ENCODE results near the gene TMPRSS13. TPM values are rescaled to one million over a fixed set of nuclear protein-coding genes. Genes with fewer than 3 reads are reported as not detected.

Gene TMPRSS13
- total and polyA plus RNA-seq, 4 donors: 0.45 to 1.0 (median 0.54) TPM; not detected in 1

GRCh38 chr11:117883063-117883462, 46.1 kb downstream of the TMPRSS13 start:
- Histone ChIP-seq H3K27ac (ENCODE audit: low read depth in 1 of 2, low read length in 2 of 2) (no peak overlapping the region), H3K9me3 (ENCODE audit: control insufficient read depth, low read length) (no peaks in the 10 kb centered on the region), H3K4me3 (ENCODE audit: low read length in 2 of 2) (no peak overlapping the region), H3K36me3 (ENCODE audit: control insufficient read depth in 1 of 2, insufficient read depth in 2 of 2, low read length in 1 of 2) (no peaks in the 10 kb centered on the region), H3K27me3 (ENCODE audit: control insufficient read depth in 1 of 2, insufficient read depth in 2 of 2, low read length in 1 of 2) (peaks cover 0 to 2% of the 10 kb centered on the region in 2 donors), H3K4me1 (ENCODE audit: control insufficient read depth in 1 of 2, insufficient read depth in 2 of 2, low read length in 2 of 2) (no peaks in the 10 kb centered on the region)
- intact Hi-C loops (cut with DNase I): no loop called here
- 77 to 86% methylated on average over 3 of the region's 3 CpGs for WGBS, 2 donors
- DNase-seq (no peak), ATAC-seq (ENCODE audit: low FRiP score) (no peak)

DNA sequence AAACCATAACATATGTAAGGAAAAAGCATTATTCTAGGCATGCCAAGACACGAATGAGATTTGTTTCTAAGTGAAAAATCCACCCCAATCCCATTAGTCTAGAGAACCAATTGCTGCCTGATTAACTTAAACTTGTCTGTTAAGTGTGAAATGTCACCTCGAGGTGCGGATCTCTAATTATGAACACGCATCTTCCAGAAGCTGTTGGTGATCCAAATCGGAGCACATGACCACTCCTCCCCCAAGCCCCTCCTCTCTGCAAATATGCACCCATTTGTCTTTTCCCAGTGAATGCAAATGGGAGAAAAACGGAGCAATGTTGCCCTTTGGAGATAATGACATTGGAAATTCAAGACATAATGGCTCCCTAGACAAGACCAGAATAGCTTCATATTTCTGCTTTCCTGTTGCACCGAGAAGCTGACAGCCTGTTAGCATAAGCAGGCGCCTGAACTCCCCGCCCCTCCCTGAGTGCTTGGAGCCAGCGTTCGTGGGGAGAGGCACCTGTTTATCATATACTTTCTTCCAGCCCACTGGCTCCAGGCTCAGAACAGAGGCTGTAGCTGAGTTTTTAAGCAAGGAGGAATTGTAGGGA, 46.8 kb downstream of the TMPRSS13 start:
- intact Hi-C loops (cut with DNase I): no loop called here
- H3K27me3 ChIP-seq (ENCODE audit: control insufficient read depth in 1 of 2, insufficient read depth in 2 of 2, low read length in 1 of 2): peaks cover 0 to 2% of the 10 kb centered on the region in 2 donors
- no peaks in the 10 kb centered on the region for H3K9me3 ChIP-seq (ENCODE audit: control insufficient read depth, low read length)
- H3K4me3 ChIP-seq (ENCODE audit: low read length in 2 of 2): no peak overlapping the region
- H3K36me3 ChIP-seq (ENCODE audit: control insufficient read depth in 1 of 2, insufficient read depth in 2 of 2, low read length in 1 of 2): no peaks in the 10 kb centered on the region
- DNase-seq (no peak), ATAC-seq (ENCODE audit: low FRiP score) (no peak)
- H3K4me1 ChIP-seq (ENCODE audit: control insufficient read depth in 1 of 2, insufficient read depth in 2 of 2, low read length in 2 of 2): no peaks in the 10 kb centered on the region
- 15 to 21% methylated on average over 11 of the region's 11 CpGs for WGBS, 2 donors
- no peak overlapping the region for H3K27ac ChIP-seq (ENCODE audit: low read depth in 1 of 2, low read length in 2 of 2)

- no peaks in the 10 kb centered on the region for H3K4me1 ChIP-seq (ENCODE audit: control insufficient read depth in 1 of 2, insufficient read depth in 2 of 2, low read length in 2 of 2)
- no peak overlapping the region for H3K4me3 ChIP-seq (ENCODE audit: low read length in 2 of 2)
- no peak for ATAC-seq (ENCODE audit: low FRiP score)
- no peaks in the 10 kb centered on the region for H3K36me3 ChIP-seq (ENCODE audit: control insufficient read depth in 1 of 2, insufficient read depth in 2 of 2, low read length in 1 of 2)
- H3K27me3 ChIP-seq (ENCODE audit: control insufficient read depth in 1 of 2, insufficient read depth in 2 of 2, low read length in 1 of 2): no peaks in the 10 kb centered on the region
- H3K27ac ChIP-seq (ENCODE audit: low read depth in 1 of 2, low read length in 2 of 2): no peak overlapping the region
- no peaks in the 10 kb centered on the region for H3K9me3 ChIP-seq (ENCODE audit: control insufficient read depth, low read length)
- DNase-seq: no peak
- intact Hi-C loops (cut with DNase I): no loop called here
- WGBS, 2 donors: 87 to 89% methylated on average over 5 of the region's 5 CpGs
Observed at GRCh38 chr11:117881217-117881616, 48.0 kb downstream of the TMPRSS13 start.

- 75 to 76% methylated on average over 11 of the region's 11 CpGs for WGBS, 2 donors
- Histone ChIP-seq H3K27me3 (ENCODE audit: control insufficient read depth in 1 of 2, insufficient read depth in 2 of 2, low read length in 1 of 2) (no peaks in the 10 kb centered on the region), H3K27ac (ENCODE audit: low read depth in 1 of 2, low read length in 2 of 2) (no peak overlapping the region), H3K9me3 (ENCODE audit: control insufficient read depth, low read length) (no peaks in the 10 kb centered on the region), H3K4me1 (ENCODE audit: control insufficient read depth in 1 of 2, insufficient read depth in 2 of 2, low read length in 2 of 2) (no peaks in the 10 kb centered on the region), H3K36me3 (ENCODE audit: control insufficient read depth in 1 of 2, insufficient read depth in 2 of 2, low read length in 1 of 2) (no peaks in the 10 kb centered on the region), H3K4me3 (ENCODE audit: low read length in 2 of 2) (no peak overlapping the region)
- intact Hi-C loops (cut with DNase I): no loop called here
- no peak for ATAC-seq (ENCODE audit: low FRiP score)
- no peak for DNase-seq
Observed at GRCh38 chr11:117879516-117880480, 49.4 kb downstream of the TMPRSS13 start.

DNA sequence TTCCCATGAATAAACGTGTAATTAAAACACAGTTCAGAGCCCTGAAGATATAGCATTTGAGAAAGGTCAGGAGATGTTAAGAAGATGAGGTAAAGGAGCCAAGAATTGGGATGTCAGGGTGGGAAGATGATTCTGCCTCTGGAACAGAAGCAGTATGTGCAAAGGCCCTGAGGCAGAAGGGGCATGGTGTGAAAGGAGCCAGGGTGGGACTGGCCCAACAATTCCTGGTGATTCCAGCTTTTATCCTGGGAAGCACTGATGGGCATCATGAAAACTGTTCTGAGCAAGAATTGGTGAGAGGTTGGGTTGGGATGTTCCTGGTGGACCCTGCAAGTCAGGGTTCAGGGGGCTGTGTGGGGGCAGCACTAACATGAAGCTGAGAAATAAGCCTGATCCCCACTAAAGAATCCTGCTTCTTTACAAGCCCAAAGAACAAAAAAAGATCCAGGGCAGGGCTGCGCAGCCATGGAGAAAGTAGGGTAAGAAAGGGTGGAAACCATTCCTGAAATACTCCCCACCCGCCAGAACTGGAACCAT, 50.2 kb downstream of the TMPRSS13 start:
- Histone ChIP-seq H3K27me3 (ENCODE audit: control insufficient read depth in 1 of 2, insufficient read depth in 2 of 2, low read length in 1 of 2) (no peaks in the 10 kb centered on the region), H3K4me3 (ENCODE audit: low read length in 2 of 2) (no peak overlapping the region), H3K4me1 (ENCODE audit: control insufficient read depth in 1 of 2, insufficient read depth in 2 of 2, low read length in 2 of 2) (no peaks in the 10 kb centered on the region), H3K9me3 (ENCODE audit: control insufficient read depth, low read length) (no peaks in the 10 kb centered on the region), H3K27ac (ENCODE audit: low read depth in 1 of 2, low read length in 2 of 2) (no peak overlapping the region), H3K36me3 (ENCODE audit: control insufficient read depth in 1 of 2, insufficient read depth in 2 of 2, low read length in 1 of 2) (no peaks in the 10 kb centered on the region)
- WGBS, 2 donors: 87 to 89% methylated on average over 3 of the region's 3 CpGs
- ATAC-seq (ENCODE audit: low FRiP score) (no peak), DNase-seq (no peak)
- intact Hi-C loops (cut with DNase I): no loop called here

GRCh38 chr11:117878314-117878938, 50.8 kb downstream of the TMPRSS13 start:
- H3K27me3 ChIP-seq (ENCODE audit: control insufficient read depth in 1 of 2, insufficient read depth in 2 of 2, low read length in 1 of 2): no peaks in the 10 kb centered on the region
- H3K9me3 ChIP-seq (ENCODE audit: control insufficient read depth, low read length): no peaks in the 10 kb centered on the region
- intact Hi-C loops (cut with DNase I): no loop called here
- no peak for ATAC-seq (ENCODE audit: low FRiP score)
- 93 to 96% methylated on average over 6 of the region's 6 CpGs for WGBS, 2 donors
- H3K27ac ChIP-seq (ENCODE audit: low read depth in 1 of 2, low read length in 2 of 2): no peak overlapping the region
- no peaks in the 10 kb centered on the region for H3K4me1 ChIP-seq (ENCODE audit: control insufficient read depth in 1 of 2, insufficient read depth in 2 of 2, low read length in 2 of 2)
- no peaks in the 10 kb centered on the region for H3K36me3 ChIP-seq (ENCODE audit: control insufficient read depth in 1 of 2, insufficient read depth in 2 of 2, low read length in 1 of 2)
- H3K4me3 ChIP-seq (ENCODE audit: low read length in 2 of 2): no peak overlapping the region
- DNase-seq: no peak

- intact Hi-C loops (cut with DNase I): no loop called here
- WGBS, 2 donors: 17 to 19% methylated on average over 12 of the region's 12 CpGs
- DNase-seq (no peak), ATAC-seq (ENCODE audit: low FRiP score) (no peak)
- Histone ChIP-seq H3K36me3 (ENCODE audit: control insufficient read depth in 1 of 2, insufficient read depth in 2 of 2, low read length in 1 of 2) (no peaks in the 10 kb centered on the region), H3K4me1 (ENCODE audit: control insufficient read depth in 1 of 2, insufficient read depth in 2 of 2, low read length in 2 of 2) (no peaks in the 10 kb centered on the region), H3K9me3 (ENCODE audit: control insufficient read depth, low read length) (no peaks in the 10 kb centered on the region), H3K4me3 (ENCODE audit: low read length in 2 of 2) (no peak overlapping the region), H3K27me3 (ENCODE audit: control insufficient read depth in 1 of 2, insufficient read depth in 2 of 2, low read length in 1 of 2) (no peaks in the 10 kb centered on the region), H3K27ac (ENCODE audit: low read depth in 1 of 2, low read length in 2 of 2) (no peak overlapping the region)
Observed at GRCh38 chr11:117877120-117877784, 52.0 kb downstream of the TMPRSS13 start.

- H3K4me3 ChIP-seq (ENCODE audit: low read length in 2 of 2): no peak within 1 kb of the TSS
- no peaks in the 10 kb centered on the region for H3K4me1 ChIP-seq (ENCODE audit: control insufficient read depth in 1 of 2, insufficient read depth in 2 of 2, low read length in 2 of 2)
- ATAC-seq (ENCODE audit: low FRiP score): peak; percentile 77
- H3K27ac ChIP-seq (ENCODE audit: low read depth in 1 of 2, low read length in 2 of 2): no peak within 1 kb of the TSS
- no peaks in the 10 kb centered on the region for H3K36me3 ChIP-seq (ENCODE audit: control insufficient read depth in 1 of 2, insufficient read depth in 2 of 2, low read length in 1 of 2)
- WGBS, 2 donors: 1 to 2% methylated on average over 45 to 63 of the region's 63 CpGs
- no peaks in the 10 kb centered on the region for H3K27me3 ChIP-seq (ENCODE audit: control insufficient read depth in 1 of 2, insufficient read depth in 2 of 2, low read length in 1 of 2)
- H3K9me3 ChIP-seq (ENCODE audit: control insufficient read depth, low read length): no peaks in the 10 kb centered on the region
- no peak for DNase-seq
- intact Hi-C loops (cut with DNase I): no loop called here
Observed at GRCh38 chr11:117876341-117877119, 52.7 kb downstream of the TMPRSS13 start, which contains the start of gene FXYD6. TSS of gene FXYD6 (minus strand) at chr11:117876658. CDS start at chr11:117842776, 33,882 bp downstream.

Data from aorta (tissue), 5 donors.